ACHN (cell line): ENCODE data around the gene NFKBIL1.
A peak's percentile ranks its signal among the peaks of the same experiment; 100 is the strongest.

Experiments used
- DNase-seq: peaks from one replicate; pipeline ENCODE4 v3.0.0-alpha.2; 2015
- in situ Hi-C: cut with HindIII; loops from 2 replicates; pipeline ENCODE4 v1.10.0; 2017; ENCODE audit warnings: low sequenced_read_pairs, low pct_ligation_motif_present, low pct_unique_long_range_greater_than_20kb

NFKBIL1 gene

GRCh38 chr6:31557443-31558317, 10.3 kb downstream of the NFKBIL1 start:
- in situ Hi-C loops, result no loop called here
- DNase-seq, result no peak

DNA sequence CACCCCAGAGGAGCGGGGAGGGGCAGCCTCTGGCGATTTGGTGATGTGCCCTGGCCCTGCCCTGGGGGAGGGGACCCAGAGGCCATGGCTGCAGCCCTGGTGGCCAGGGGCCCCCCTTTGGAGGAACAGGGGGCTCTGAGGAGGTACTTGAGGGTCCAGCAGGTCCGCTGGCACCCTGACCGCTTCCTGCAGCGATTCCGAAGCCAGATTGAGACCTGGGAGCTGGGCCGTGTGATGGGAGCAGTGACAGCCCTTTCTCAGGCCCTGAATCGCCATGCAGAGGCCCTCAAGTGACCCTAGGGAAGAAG, 10.9 kb downstream of the NFKBIL1 start:
- in situ Hi-C loops, result no loop called here
- no peak for DNase-seq

DNA sequence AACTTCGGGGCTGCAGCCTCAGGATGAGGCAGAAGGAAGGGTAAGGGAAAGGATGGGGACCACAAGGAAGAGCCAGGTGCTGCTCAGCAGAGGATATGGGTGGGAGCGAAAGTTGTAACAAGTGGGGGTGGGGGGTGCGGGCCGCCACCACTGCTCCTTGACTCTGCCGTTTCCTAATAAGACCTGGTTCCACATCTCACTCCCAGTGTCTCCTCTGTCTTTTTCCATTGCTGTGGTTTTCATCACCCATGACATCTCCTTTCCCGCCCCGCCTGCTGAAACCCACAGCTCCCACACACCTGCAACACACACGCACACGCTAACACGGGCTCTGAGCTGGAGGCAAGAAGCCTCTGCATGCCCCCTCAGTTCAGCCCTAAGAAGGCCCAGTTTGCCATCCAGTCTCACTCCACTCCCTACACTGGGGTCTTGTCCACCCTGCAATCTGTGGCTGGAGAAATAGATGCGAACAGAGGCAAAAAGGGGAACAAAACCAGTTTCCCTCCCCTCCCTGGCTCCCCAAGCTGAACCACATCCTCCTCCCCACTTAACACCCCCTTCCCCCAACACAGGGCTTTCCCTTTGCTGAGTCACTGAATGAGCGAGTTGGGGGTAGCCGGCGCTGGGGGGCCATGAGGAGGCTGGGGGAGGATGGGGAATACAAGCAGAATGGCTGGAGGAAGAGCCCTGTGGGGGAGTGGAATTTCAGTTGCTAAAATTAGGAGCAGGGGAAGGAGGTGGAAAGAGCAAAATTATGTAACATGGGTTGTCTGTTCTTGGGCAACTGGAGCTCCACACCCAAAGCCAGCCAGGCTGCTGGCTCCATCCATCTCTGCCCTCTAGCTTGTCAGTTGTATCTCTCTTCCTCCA, 11.5 kb downstream of the NFKBIL1 start:
- no peak for DNase-seq
- in situ Hi-C loops, result no loop called here

DNA sequence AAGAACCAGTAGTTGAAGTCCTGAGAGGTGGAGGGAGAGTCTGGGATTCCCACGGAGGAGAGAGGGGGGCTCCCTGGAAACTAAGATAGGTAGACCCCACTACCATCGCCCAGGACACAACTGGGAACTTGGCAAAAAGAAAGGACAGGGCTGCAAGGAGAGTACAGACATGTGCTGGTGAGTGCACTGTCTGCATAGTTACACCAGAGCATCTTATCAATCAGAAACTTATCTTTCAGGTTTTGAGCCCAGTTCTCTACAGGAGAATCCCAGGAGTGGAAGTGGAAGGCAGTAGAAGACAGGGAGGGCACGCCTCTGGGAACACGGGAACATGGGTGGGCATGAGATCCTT, 12.2 kb downstream of the NFKBIL1 start:
- DNase-seq, result no peak
- in situ Hi-C loops, result no loop called here

- DNase-seq, result peak; percentile 81
- in situ Hi-C loops, result no loop called here
These were observed 12.7 kb downstream of the NFKBIL1 start for GRCh38 chr6:31559958-31560696.

DNA sequence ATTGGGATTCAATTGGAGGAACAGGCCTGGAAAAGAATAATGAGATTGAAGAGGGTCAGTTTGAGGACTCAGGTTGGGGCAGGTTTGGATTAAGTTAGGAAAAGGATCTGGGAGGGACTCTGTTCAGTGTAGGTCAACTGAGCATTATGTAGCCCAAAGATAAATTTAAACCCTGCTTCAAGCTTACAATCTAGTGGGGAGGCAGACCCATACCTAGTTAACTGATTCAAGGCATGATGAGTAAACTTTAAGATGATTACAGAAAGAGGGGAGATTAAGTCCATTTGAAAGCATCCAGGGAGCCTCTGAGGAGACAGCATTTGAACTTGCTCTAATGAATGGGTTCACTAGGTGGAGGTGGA, 13.3 kb downstream of the NFKBIL1 start:
- no peak for DNase-seq
- in situ Hi-C loops, result no loop called here

DNA sequence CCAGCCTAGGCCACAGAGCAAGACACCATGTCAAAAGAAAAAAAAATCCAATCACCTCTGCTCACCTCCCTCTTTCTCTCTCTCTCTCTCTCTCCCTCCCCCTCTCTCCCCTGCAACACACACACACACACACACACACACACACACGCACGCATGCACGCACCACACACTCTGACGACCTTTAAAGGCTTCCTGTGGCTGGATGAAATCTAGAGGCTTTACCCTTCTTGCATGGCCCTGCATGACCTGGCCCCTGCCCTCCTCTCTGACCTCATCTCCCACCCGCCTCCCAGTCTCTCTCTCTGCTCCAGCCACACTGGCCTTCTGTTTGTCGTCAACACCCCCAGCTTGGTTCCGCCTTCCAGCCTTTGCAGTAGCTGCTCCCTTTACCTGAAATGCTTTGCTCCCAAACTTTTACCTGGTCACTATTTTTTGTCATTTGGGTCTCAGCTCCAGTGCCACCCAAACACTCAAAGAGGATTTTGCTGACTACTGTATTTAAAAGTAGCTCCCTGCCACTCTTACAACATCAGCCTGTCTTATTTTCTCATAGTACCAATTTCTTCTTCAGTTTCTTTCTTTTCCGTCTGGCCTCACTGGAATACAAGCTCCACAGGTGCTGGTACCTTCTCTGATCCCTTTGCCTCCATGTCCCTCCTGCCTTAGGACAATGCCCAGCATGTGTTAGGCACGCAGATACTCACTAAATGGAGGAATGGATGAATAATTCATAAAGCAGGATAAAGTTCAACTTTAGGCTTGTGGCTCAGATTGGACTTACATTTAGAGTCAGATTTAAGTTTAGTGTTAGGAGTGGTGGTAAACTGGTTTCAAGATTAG, 20.3 kb downstream of the NFKBIL1 start:
- no peak for DNase-seq
- in situ Hi-C loops, result no loop called here

DNA sequence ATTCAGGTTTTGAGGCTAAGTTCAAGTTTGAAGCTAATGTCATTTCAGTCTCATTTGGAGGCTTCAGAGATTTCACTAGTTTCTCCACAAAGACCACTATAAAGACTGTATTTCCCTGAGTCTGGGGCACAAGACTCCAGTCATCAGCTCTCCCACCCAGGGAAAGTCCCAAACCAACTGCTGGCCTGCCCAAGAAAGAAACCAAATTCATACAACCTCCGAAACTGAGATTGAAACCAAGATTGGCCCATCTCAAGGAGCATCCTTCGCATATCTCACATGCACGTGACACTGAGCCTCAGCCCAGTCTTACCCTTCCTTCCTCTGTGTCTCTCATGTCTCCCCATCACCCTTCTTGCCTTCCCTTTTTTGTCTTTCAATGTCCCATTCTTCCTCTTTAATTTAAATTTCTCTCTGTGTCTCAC, 21.1 kb downstream of the NFKBIL1 start:
- in situ Hi-C loops, result no loop called here
- DNase-seq, result no peak

DNA sequence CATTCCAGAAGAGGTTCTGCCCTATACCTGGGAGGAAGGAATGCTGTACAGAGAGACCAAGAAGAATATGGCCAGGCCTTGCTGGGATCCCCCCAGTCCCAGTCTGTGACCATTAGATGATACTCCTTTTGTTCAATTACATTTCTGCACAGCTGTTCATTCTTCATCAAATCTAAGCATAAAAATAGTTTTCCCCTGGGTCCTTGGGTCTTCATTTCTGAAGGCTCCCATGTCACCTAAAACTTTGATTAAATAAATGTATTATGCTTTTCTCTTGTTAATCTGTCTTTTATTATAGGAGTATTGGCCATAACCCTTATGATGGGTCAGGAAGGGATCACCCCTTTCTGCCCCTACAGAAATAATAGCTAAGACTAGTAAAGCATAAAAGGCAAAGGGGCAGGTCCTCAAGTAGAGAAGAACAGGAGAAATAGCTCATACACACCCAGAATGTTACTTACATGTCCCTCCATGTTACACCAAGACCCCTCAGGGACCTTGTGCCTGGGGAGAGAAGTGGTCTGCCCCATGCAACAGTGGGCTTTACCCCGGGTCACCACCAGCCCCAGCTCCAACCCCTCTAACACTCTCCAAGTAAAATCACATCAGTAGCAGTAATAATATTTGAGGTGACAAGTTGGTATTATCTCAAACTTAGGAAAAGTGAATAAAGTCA, 22.6 kb downstream of the NFKBIL1 start:
- no peak for DNase-seq
- in situ Hi-C loops, result no loop called here

DNA sequence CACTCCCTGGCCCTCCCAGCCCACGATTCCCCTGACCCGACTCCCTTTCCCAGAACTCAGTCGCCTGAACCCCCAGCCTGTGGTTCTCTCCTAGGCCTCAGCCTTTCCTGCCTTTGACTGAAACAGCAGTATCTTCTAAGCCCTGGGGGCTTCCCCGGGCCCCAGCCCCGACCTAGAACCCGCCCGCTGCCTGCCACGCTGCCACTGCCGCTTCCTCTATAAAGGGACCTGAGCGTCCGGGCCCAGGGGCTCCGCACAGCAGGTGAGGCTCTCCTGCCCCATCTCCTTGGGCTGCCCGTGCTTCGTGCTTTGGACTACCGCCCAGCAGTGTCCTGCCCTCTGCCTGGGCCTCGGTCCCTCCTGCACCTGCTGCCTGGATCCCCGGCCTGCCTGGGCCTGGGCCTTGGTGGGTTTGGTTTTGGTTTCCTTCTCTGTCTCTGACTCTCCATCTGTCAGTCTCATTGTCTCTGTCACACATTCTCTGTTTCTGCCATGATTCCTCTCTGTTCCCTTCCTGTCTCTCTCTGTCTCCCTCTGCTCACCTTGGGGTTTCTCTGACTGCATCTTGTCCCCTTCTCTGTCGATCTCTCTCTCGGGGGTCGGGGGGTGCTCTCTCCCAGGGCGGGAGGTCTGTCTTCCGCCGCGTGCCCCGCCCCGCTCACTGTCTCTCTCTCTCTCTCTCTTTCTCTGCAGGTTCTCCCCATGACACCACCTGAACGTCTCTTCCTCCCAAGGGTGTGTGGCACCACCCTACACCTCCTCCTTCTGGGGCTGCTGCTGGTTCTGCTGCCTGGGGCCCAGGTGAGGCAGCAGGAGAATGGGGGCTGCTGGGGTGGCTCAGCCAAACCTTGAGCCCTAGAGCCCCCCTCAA, 24.9 kb downstream of the NFKBIL1 start, which contains the start of gene LTA:
LTA (plus strand) TSS at position 249 of the 871 bp plus-strand sequence; CDS start at position 703, 454 bp downstream.
- no peak for DNase-seq
- in situ Hi-C loops, result no loop called here

DNA sequence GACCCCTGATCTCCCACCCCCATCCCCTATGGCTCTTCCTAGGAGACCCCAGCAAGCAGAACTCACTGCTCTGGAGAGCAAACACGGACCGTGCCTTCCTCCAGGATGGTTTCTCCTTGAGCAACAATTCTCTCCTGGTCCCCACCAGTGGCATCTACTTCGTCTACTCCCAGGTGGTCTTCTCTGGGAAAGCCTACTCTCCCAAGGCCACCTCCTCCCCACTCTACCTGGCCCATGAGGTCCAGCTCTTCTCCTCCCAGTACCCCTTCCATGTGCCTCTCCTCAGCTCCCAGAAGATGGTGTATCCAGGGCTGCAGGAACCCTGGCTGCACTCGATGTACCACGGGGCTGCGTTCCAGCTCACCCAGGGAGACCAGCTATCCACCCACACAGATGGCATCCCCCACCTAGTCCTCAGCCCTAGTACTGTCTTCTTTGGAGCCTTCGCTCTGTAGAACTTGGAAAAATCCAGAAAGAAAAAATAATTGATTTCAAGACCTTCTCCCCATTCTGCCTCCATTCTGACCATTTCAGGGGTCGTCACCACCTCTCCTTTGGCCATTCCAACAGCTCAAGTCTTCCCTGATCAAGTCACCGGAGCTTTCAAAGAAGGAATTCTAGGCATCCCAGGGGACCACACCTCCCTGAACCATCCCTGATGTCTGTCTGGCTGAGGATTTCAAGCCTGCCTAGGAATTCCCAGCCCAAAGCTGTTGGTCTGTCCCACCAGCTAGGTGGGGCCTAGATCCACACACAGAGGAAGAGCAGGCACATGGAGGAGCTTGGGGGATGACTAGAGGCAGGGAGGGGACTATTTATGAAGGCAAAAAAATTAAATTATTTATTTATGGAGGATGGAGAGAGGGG, 26.1 kb downstream of the NFKBIL1 start:
- in situ Hi-C loops, result no loop called here
- DNase-seq, result no peak

GRCh38 chr6:31574106-31575061, 27.0 kb downstream of the NFKBIL1 start:
- no peak for DNase-seq

GRCh38 chr6:31575335-31575901, 28.0 kb downstream of the NFKBIL1 start, which contains the start of gene TNF:
Gene TNF, plus strand, starts transcription at chr6:31575565. Its CDS starts 177 bp downstream, at chr6:31575742.
- DNase-seq, result no peak
- in situ Hi-C loops, result no loop called here

More at GRCh38 chr6:31574106-31575061, 27.0 kb downstream of the NFKBIL1 start:
- in situ Hi-C loops, result no loop called here

- no peak for DNase-seq
- in situ Hi-C loops, result no loop called here
These were observed 28.7 kb downstream of the NFKBIL1 start for GRCh38 chr6:31575952-31576685.
